KBM-7 (cell line): ENCODE data around the gene DMTF1.
"Not testable (repeated sequence)": the region's sequence is repeated elsewhere in the genome, so short reads cannot be mapped to it uniquely, and the experiment has no call there.

ENCODE experiments used
- DNase-seq: peaks from one replicate; pipeline ENCODE4 v3.0.0-alpha.2; 2015
- in situ Hi-C: fragments of 300-500 bp; cut with MboI; formaldehyde crosslinking; loops from 2 replicates; pipeline ENCODE4 v1.14.3; 2020; ENCODE audit warnings: low sequenced_read_pairs, low pct_unique_long_range_greater_than_20kb, mixed read lengths

Gene DMTF1, protein sequence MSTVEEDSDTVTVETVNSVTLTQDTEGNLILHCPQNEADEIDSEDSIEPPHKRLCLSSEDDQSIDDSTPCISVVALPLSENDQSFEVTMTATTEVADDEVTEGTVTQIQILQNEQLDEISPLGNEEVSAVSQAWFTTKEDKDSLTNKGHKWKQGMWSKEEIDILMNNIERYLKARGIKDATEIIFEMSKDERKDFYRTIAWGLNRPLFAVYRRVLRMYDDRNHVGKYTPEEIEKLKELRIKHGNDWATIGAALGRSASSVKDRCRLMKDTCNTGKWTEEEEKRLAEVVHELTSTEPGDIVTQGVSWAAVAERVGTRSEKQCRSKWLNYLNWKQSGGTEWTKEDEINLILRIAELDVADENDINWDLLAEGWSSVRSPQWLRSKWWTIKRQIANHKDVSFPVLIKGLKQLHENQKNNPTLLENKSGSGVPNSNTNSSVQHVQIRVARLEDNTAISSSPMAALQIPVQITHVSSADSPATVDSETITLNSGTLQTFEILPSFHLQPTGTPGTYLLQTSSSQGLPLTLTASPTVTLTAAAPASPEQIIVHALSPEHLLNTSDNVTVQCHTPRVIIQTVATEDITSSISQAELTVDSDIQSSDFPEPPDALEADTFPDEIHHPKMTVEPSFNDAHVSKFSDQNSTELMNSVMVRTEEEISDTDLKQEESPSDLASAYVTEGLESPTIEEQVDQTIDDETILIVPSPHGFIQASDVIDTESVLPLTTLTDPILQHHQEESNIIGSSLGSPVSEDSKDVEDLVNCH

DNA sequence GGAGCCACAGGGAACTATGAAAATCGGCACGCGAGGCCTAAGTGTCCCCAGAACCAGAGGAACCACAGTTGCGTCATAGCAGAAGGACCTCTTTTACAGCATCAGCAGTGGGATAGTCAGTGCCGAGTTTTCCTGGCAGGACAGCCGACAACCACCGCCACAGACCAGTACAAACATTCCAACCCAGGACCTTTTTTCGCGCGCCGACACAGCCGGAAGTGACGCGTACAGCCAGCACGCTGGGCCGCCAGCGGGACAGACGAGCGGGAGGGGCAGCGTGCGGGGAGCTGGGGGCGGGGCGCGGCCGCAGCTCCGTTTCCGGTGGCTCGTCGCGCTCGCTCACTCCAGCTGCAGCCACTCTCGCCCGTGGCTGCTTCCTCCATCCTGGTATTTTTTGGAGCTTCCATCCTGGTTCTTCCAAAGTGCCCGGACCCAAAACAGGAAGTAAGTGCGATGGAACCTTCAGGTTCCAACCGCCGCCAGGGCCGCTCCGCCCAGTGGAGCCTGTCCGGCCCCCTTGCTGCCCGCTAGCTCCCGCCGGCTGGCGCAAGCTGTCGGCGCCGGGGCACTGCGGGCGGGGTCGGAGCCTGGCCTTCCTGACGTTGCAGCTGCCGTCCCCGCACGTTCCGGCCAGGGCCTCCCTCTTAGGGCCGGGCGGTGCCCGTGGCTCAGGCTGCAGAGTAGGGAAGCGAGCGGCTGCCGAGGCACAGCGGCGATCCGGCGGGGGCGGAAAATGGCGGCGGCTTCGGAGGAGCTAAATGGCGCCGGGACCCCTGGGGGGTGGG, at the start of gene DMTF1:
Gene DMTF1 (plus strand): TSS at position 342 of the 785 bp plus-strand sequence. CDS start 12,489 bp downstream, outside the sequence.
- in situ Hi-C loops = no loop called here
- DNase-seq = peak; percentile 92

GRCh38 chr7:87105401-87105800, 46.9 kb upstream of the DMTF1 start:
- in situ Hi-C loops = no loop called here

GRCh38 chr7:87106974-87107612, 45.2 kb upstream of the DMTF1 start:
- DNase-seq = no peak
- in situ Hi-C loops = no loop called here

More at GRCh38 chr7:87105401-87105800, 46.9 kb upstream of the DMTF1 start:
- no peak for DNase-seq

GRCh38 chr7:87107949-87108776, 44.1 kb upstream of the DMTF1 start:
- DNase-seq = no peak
- in situ Hi-C loops = no loop called here

GRCh38 chr7:87110778-87111177, 41.5 kb upstream of the DMTF1 start:
- in situ Hi-C loops = no loop called here

GRCh38 chr7:87111877-87112276, 40.4 kb upstream of the DMTF1 start:
- no peak for DNase-seq
- in situ Hi-C loops = no loop called here

More at GRCh38 chr7:87110778-87111177, 41.5 kb upstream of the DMTF1 start:
- DNase-seq = no peak

- in situ Hi-C loops = no loop called here
- DNase-seq = no peak
These were observed 39.2 kb upstream of the DMTF1 start for GRCh38 chr7:87113077-87113476.

DNA sequence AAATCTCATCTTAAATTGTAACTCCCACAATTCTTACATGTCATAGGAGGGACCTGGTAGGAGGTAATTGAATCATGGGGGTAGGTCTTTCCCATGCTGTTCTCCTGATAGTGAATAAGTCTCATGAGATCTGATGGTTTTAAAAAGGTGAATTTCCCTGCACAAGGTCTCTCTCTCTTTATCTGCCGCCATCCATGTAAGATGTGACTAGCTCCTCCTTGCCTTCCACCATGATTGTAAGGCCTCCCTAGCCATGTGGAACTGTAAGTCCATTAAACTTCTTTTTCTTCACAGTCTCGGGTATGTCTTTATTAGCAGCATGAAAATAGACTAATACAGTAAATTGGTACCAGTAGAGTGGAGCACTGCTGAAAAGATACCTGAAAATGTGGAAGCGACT, 38.3 kb upstream of the DMTF1 start:
- in situ Hi-C loops, DNase-seq: not testable (repeated sequence)

GRCh38 chr7:87115772-87116171, 36.5 kb upstream of the DMTF1 start:
- in situ Hi-C loops = not testable (repeated sequence)

DNA sequence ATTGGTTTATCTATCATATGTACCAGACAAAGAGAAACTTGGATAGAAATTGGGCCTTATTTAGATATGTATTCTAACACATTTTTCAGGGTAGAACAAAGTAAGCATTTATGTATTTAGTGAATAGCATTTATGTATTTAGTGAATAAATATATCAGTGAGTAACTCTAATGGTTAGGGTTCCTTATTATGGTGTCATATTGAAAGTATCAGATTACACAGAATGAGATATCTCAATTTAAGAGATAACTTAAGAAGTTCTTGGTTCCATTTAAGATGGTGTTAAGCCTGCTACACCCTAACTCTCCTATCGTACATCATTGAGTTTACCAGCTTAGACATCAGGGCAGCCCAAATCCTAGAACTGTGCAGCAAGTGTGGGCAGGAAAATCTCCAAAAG, 35.9 kb upstream of the DMTF1 start:
- DNase-seq = no peak
- in situ Hi-C loops = no loop called here

More at GRCh38 chr7:87115772-87116171, 36.5 kb upstream of the DMTF1 start:
- not testable (repeated sequence) for DNase-seq

- in situ Hi-C loops = no loop called here
- DNase-seq = no peak
These were observed 32.7 kb upstream of the DMTF1 start for GRCh38 chr7:87119581-87119980.

DNA sequence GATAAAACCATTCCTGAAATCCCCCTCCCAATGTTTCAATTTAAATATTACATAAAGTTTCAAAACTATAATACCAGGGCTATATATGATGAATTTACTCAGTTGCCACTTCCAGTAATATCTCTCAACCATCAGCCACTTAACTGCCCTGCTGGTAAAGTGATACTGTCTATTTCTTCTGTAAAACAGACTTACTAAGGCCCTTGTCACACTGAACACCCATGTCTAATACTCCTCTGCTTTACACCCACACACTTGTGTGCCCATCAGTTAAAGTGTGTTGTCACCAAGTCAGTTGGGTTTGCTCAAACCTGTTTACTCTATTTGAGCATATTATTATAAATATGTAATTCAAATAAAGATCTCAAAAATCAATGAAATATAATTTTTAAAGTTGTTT, 29.1 kb upstream of the DMTF1 start:
- no peak for DNase-seq
- in situ Hi-C loops = no loop called here

DNA sequence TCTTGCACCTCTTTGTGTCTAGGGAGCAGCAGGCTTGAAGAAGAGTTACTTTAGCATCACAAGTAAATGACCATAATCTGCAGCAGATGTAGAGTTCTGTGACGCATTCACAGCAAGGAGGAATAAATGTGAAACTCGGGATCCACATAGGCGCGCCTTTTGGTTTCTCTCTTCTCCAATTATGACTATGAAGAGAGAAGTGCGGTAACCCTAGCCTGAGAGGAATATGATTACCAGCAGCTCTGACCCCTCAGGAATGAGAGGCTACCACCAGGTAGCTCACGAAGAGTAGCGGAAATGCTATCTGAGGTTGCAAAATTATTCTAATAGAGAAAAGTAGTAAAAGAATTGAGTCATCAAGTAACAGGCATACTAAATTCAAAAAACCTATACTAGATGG, 25.2 kb upstream of the DMTF1 start:
- DNase-seq = no peak
- in situ Hi-C loops = no loop called here

DNA sequence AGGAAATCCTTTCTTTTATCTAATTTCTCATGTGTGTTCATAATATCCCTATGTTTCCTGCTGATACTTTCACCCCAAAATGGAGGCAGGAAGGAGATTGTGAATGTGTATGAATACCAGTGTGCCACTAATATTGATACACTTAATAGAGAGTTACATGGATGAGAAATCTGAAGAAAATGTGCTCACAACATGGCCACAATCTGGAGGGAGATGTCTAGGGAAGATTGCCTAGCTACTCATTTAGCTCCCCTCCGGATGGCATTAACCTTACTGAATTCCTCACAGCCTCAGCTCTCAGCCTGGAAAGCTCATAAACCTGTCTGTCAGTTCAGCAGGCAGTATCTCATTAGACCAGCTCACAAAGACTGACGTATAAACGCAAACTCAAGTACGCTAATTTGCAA, 23.4 kb upstream of the DMTF1 start:
- in situ Hi-C loops = no loop called here
- DNase-seq = no peak

DNA sequence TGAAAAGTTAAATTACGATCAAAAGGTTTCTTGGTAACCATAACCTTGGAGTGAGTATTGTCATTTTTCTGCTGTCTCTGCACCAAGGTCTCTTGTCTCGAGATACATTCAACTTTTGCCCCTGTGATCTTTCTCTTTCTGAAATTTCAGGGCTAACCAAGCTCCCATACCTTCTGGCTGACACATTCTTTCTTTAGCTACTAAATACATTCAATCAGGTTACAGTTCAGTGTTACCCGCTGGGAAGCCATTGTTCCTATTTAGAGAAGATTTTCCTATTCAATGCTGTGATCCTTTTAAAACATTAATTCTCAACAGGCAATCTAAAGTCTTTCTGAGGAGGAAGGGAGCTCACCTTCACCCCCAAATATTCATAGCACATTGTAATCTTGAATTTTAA, 22.9 kb upstream of the DMTF1 start:
- no peak for DNase-seq
- in situ Hi-C loops = no loop called here

DNA sequence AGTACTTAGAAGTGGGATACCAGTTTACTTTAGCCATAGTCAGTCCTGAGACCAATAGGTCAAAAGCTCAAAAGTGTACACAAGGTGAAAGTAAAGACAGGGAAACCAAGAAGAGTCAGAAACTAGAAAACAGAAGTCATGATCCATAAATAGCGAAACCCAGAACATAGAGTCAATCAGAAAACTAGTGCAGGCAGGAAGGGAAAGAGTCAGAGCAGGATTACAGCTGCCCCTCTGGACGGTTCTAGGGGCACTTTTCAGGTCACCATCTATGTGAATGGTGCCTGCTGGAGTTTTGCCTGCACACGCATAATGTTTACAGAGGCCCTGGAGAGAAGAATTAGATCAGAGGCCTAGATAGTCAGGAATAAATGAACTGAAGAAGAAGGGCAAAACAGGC, 22.4 kb upstream of the DMTF1 start:
- no peak for DNase-seq
- in situ Hi-C loops = no loop called here

- in situ Hi-C loops = no loop called here
- no peak for DNase-seq
These were observed 20.5 kb upstream of the DMTF1 start for GRCh38 chr7:87131771-87132170.

DNA sequence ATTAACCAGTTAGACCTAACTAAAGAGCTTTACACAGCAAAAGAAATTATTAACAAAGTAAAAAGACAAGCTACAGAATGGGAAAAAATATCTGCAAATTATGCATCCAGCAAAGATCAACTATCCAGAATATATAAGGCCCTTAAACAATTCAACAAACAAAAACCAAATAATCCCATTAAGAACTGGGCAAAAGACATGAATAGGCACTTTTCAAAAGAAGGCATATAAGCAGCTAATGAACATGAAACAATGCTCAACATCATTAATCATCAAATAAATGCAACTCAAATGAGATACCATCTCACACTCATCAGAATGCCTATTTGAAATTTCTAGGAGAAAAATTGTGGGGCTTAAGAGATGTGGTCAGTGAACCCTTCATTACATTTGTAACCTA, 15.0 kb upstream of the DMTF1 start:
- in situ Hi-C loops = no loop called here
- DNase-seq = no peak
